ENCODE data around the gene HSPG2.

- TF ChIP-seq POLR2A (IDR thresholded peaks at IDR 0.05; ENCODE audit: low read depth, low read length) (no peak), TAF1 (IDR thresholded peaks at IDR 0.05; ENCODE audit: low read depth, low read length) (no peak), POLR2AphosphoS5 (IDR thresholded peaks at IDR 0.05; ENCODE audit: low read depth, low read length) (no peak), SPI1 (IDR thresholded peaks at IDR 0.05; ENCODE audit: low read depth, low read length) (no peak), POU2F2 (IDR thresholded peaks at IDR 0.05; ENCODE audit: low read depth, low read length) (no peak)
These were observed 153.2 kb downstream of the HSPG2 start for GRCh38 chr1:21783679-21784603.

Measured in GM12891 (cell line).